GOT3 (cell line): ENCODE results near the gene SMURF2.
"Not testable (repeated sequence)": the region's sequence is repeated elsewhere in the genome, so short reads cannot be mapped to it uniquely, and the experiment has no call there.

Experiments used
- DNase-seq: peaks from one replicate; lab custom pipeline; 2025; ENCODE audit warnings: mixed read lengths; lab: John Stamatoyannopoulos, UW

Gene SMURF2

GRCh38 chr17:64661976-64662773, at the start of gene SMURF2:
TSS of gene SMURF2 (minus strand) at chr17:64662307. CDS start at chr17:64661880, 427 bp downstream.
- DNase-seq: peak; percentile 26

GRCh38 chr17:64709481-64709880, 47.4 kb upstream of the SMURF2 start:
- no peak for DNase-seq

GRCh38 chr17:64707050-64707591, 45.0 kb upstream of the SMURF2 start:
- peak; percentile 51 for DNase-seq

GRCh38 chr17:64706224-64707049, 44.3 kb upstream of the SMURF2 start:
- DNase-seq: no peak

DNA sequence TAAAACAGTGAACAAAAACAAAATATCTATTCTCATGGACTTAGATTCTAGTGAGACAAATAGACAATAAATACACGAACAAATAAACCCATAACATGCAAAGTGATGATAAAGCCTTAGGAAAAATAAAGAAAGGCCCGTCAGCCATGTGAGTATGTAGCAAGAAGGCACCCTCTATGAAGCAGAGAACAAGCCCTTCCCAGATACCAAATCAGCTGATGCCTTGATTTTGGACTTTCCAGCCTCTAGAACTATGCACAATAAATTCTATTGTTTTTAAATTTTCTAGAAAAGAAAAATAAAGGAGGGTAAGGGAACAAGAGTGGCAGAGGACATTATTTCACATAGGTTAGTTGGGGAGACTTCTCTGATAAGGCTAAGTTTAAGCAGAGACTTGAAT, 40.7 kb upstream of the SMURF2 start:
- DNase-seq: no peak

GRCh38 chr17:64698725-64699124, 36.6 kb upstream of the SMURF2 start:
- DNase-seq: no peak

DNA sequence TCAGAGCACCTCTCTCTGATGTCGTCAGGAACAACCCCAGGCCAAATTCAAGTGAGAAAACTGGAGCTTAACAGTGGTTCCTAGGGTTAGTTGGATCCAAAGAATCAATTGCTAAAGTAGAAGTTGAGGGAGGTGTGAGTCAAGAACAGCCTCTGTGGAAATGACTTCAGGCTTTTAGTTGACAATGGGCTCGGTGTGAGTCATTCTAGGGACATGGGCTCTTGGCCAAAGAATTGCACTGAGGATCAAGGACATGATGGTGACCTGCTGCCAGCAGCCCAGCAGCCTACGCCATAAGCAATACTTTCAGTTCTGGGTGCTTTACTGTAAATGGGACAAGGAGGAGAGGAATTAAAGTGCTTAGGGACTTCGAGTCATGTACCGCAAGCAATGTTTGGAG, 32.1 kb upstream of the SMURF2 start:
- DNase-seq: peak; percentile 26

- DNase-seq: no peak
Observed at GRCh38 chr17:64692187-64692586, 30.1 kb upstream of the SMURF2 start.

- DNase-seq: no peak
Observed at GRCh38 chr17:64689106-64689505, 27.0 kb upstream of the SMURF2 start.

- no peak for DNase-seq
Observed at GRCh38 chr17:64688481-64688880, 26.4 kb upstream of the SMURF2 start.

DNA sequence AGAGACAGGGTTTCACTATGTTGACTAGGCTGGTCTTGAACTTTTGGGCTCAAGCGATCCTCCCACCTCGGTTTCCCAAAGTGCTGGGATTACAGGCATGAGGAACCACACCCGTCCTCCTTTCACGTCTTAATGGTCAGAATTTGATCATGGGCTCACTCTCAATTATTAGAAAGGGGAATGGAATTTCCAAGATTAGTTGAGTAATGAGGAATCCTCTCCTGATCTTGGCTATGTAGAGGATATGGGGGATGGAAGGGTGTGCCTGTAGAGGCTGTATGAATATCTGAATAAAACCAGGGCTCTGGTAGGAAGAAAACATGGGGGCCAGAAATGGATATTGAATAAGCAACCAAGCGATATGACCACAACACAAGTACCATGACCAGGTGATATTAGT, 25.9 kb upstream of the SMURF2 start:
- no peak for DNase-seq

GRCh38 chr17:64687376-64687775, 25.3 kb upstream of the SMURF2 start:
- DNase-seq: no peak

GRCh38 chr17:64686705-64687104, 24.6 kb upstream of the SMURF2 start:
- DNase-seq: no peak

DNA sequence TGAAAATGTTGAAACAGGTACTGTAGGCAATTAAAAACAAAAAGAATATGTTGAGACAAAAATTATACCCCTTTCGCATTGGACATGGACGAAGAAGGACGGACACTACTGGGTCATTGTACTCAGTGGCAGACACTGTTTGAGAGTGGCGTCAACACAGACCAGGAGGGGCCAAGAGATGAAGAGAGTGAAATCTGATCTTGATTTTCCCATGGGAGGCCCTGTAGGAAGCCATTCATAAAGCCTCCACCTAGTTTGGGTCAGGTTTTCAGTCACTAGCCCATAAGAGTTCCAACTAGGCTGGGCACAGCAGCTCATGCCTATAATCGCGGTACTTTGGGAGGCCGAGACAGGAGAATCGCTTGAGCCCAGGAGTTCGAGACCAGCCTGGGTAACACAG, 23.6 kb upstream of the SMURF2 start:
- no peak for DNase-seq

GRCh38 chr17:64683796-64684195, 21.7 kb upstream of the SMURF2 start:
- no peak for DNase-seq

- DNase-seq: no peak
Observed at GRCh38 chr17:64682261-64683181, 20.4 kb upstream of the SMURF2 start.

DNA sequence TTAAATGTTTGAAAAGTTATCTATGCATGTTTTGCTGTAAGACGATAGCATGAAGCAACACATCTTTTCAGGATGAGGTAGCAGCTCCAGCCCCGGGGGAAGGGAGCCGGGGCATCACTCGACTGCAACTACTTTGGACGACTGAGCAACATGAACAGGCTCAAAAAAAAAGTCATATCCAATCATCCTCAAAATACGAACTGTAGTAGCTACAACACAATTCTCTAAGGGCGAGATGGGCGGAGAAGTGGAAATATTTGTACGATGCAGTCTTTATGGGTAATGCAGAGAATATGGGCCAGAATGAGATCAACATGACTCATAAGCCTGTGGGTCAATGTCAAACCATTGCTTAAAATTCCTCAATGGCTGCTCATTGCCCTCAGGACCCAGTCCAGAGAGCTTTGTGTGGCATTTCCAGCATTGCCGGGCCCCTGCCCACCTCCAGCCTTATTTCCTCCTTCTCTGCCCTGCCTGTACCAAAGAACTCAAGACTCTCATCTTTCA, 17.7 kb upstream of the SMURF2 start:
- DNase-seq: peak; percentile 49

GRCh38 chr17:64676763-64677162, 14.7 kb upstream of the SMURF2 start:
- DNase-seq: no peak

- not testable (repeated sequence) for DNase-seq
Observed at GRCh38 chr17:64670843-64671590, 8.9 kb upstream of the SMURF2 start.

- DNase-seq: not testable (repeated sequence)
Observed at GRCh38 chr17:64667807-64668721, 6.0 kb upstream of the SMURF2 start.
